ENCODE data around the gene BACH1. TPM values are rescaled to one million over a fixed set of nuclear protein-coding genes. Genes with fewer than 3 reads are reported as not detected.

Gene BACH1
- total RNA-seq, 2 donors from 2014 or later, result 26.9 to 86.0 TPM

DNA sequence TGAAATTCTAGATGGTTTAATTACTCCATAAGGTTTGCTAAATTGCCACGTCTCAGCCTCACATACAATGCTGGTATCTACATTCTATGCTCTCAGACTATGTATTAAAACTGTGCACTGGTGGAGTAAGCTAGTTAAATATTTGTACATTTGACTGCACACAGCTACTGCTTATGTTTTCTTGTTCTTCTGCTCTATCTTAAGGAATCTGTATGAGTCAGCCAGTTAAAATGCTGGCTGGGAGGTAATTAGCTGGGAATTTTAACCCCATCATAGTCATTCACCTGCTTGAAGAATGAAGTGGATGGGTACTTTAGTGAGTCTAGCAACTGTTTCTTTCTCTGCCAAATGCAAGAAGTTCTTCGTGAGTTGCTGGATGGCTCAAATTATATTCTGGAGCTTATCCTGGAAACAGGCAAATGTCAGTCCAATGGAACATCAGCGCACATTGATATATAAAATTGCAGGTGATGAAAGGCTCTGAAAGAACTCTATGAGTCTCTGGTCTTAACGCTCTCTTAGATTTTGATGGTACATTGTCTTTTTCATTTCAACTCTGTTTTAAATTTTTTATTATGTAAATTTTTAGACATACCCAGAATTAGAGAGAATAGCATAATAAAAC is 83.4 kb downstream of the BACH1 start:
- Mint-ChIP-seq H3K4me3 (no peak overlapping the region), H3K9me3 (no peaks in the 10 kb centered on the region), H3K27ac (no peak overlapping the region), H3K4me1 (peaks cover 4% of the 10 kb centered on the region), H3K27me3 (no peaks in the 10 kb centered on the region), H3K36me3 (ENCODE audit: low read depth) (no peaks in the 10 kb centered on the region)
- no peak for ATAC-seq (replicated peaks)

DNA sequence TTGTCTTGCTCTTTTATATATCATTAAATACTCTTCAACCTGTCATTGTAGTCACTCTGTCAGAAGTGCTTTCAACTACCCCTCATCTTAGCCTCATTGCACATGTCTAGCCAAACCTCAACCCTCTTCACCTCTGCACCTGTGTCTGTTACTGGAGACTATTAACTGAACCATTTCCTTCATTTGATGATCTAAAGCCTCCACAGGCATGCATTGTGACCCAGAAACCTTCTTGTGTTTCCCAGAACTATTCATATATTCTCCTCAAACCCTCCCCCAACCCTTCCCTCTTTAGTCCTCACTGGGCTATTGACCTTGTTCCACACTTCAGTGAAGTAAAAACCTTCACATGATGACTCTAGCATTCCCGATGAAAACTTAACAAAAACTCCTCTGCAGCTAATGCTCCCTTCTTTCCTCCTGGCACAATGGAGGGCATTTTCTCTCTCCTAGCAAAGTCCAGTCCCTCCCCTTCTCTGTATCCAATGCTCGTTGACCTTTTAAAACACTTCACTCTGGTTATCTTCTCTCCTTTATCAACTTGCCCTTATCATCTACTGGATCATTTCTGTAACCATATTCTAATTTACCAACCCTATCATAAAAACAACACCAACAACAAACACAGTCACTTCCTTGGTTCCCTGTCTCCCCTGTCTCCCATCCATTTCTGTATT is 86.1 kb downstream of the BACH1 start:
- Mint-ChIP-seq H3K36me3 (ENCODE audit: low read depth) (no peaks in the 10 kb centered on the region), H3K27me3 (no peaks in the 10 kb centered on the region), H3K27ac (no peak overlapping the region), H3K9me3 (no peaks in the 10 kb centered on the region), H3K4me1 (peaks cover 4% of the 10 kb centered on the region), H3K4me3 (no peak overlapping the region)
- ATAC-seq (replicated peaks), result no peak

- no peak for ATAC-seq (replicated peaks)
- Mint-ChIP-seq H3K27ac (no peak overlapping the region), H3K36me3 (ENCODE audit: low read depth) (no peaks in the 10 kb centered on the region), H3K9me3 (no peaks in the 10 kb centered on the region), H3K27me3 (no peaks in the 10 kb centered on the region), H3K4me1 (peaks cover 4% of the 10 kb centered on the region), H3K4me3 (no peak overlapping the region)
Measured at GRCh38 chr21:29385934-29386520, 87.3 kb downstream of the BACH1 start.

DNA sequence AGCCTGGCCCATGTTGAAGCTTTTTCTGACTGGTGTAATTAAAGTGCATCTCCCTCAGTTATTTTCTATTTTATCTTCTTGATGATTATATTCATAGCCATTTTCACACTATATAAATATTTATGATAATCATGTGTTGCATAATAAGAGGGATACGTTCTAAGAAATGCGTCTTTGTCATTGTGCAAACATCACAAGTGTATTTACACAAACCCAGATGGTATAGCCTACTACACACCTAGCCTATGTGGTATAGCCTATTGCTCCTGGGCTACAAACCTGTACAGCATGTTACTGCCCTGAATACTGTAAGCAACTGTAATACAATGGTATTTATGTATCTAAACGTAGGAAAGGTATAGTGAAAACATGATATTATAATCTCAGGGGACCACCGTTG is 88.1 kb downstream of the BACH1 start:
- no peak overlapping the region for H3K4me3 Mint-ChIP-seq
- H3K9me3 Mint-ChIP-seq, result no peaks in the 10 kb centered on the region
- no peak for ATAC-seq (replicated peaks)
- H3K4me1 Mint-ChIP-seq, result peaks cover under 1% of the 10 kb centered on the region
- no peaks in the 10 kb centered on the region for H3K36me3 Mint-ChIP-seq (ENCODE audit: low read depth)
- H3K27ac Mint-ChIP-seq, result no peak overlapping the region
- H3K27me3 Mint-ChIP-seq, result no peaks in the 10 kb centered on the region

- Mint-ChIP-seq H3K4me1 (no peaks in the 10 kb centered on the region), H3K27me3 (no peaks in the 10 kb centered on the region), H3K27ac (no peak overlapping the region), H3K36me3 (ENCODE audit: low read depth) (no peaks in the 10 kb centered on the region), H3K9me3 (no peaks in the 10 kb centered on the region), H3K4me3 (no peak overlapping the region)
- ATAC-seq (replicated peaks), result no peak
Measured at GRCh38 chr21:29387598-29387997, 88.9 kb downstream of the BACH1 start.

GRCh38 chr21:29389136-29389535 is 90.4 kb downstream of the BACH1 start:
- no peaks in the 10 kb centered on the region for H3K27me3 Mint-ChIP-seq
- no peak overlapping the region for H3K27ac Mint-ChIP-seq
- no peaks in the 10 kb centered on the region for H3K4me1 Mint-ChIP-seq
- no peaks in the 10 kb centered on the region for H3K9me3 Mint-ChIP-seq
- H3K36me3 Mint-ChIP-seq (ENCODE audit: low read depth), result no peaks in the 10 kb centered on the region
- H3K4me3 Mint-ChIP-seq, result no peak overlapping the region
- no peak for ATAC-seq (replicated peaks)

DNA sequence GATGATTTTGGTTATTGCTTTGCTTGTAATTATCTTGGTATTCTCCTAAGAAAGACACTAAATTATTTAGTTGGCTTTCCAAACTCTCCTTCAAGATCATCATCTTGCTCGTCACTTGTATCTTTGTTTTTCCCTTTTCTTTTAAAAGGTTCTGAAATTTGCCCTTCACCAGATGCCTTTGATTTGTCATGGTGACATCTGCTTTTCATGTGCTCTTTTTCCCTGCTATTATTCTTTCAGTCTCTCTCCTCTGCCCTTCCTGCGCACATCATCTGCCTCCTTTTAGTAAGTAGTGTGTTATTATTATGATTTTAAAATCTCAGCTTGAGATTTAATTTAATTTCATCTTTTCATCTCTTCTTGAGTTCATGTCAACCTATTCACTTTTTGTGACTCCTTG is 92.1 kb downstream of the BACH1 start:
- no peaks in the 10 kb centered on the region for H3K36me3 Mint-ChIP-seq (ENCODE audit: low read depth)
- H3K27ac Mint-ChIP-seq, result no peak overlapping the region
- H3K4me1 Mint-ChIP-seq, result no peaks in the 10 kb centered on the region
- H3K9me3 Mint-ChIP-seq, result no peaks in the 10 kb centered on the region
- ATAC-seq (replicated peaks), result no peak
- no peak overlapping the region for H3K4me3 Mint-ChIP-seq
- no peaks in the 10 kb centered on the region for H3K27me3 Mint-ChIP-seq

DNA sequence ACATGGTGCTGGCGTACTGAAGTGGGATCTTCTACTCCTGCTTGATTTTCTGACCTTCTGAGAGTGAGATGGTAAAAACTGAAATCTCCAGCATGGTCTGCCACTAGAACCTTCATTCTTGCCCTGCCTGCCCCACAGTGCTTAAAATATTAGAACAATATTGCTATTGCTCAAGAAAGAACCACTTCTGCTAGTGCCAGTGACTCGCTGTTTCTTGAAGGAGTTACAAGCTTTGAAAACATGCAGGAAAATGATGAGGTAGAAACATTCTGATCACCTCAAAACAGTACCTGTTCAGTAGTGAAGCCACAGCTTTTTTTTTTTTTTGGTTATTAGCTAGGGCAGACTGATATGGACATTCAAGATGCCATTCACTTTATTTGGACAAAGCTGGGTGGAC is 95.3 kb downstream of the BACH1 start:
- Mint-ChIP-seq H3K4me1 (no peaks in the 10 kb centered on the region), H3K27me3 (no peaks in the 10 kb centered on the region), H3K36me3 (ENCODE audit: low read depth) (peaks cover 9% of the 10 kb centered on the region), H3K9me3 (peaks cover 6% of the 10 kb centered on the region), H3K27ac (no peak overlapping the region), H3K4me3 (no peak overlapping the region)
- no peak for ATAC-seq (replicated peaks)

Other genes with a start within 250 kb of the BACH1 start
- 100 to 1,000 TPM; 333 to 405 TPM for gene CCT8, start 225.3 kb upstream of the BACH1 start, total RNA-seq
- 1 to 10 TPM; 3.2 to 9.5 TPM for gene MAP3K7CL, start 168.3 kb upstream of the BACH1 start, total RNA-seq